OCI-LY7 (cell line): ENCODE measurements around the gene CENPK.

Source experiments
- EZH2phosphoT487 ChIP-seq: fragments of 200-600 bp; sonication (generic); IDR thresholded peaks from 2 replicates; pipeline ENCODE4 v1.6.1; 2018; ENCODE audit warnings: low read depth, borderline replicate concordance, mild to moderate bottlenecking, mixed run types, antibody characterized with exemption, low read length, moderate library complexity, mixed read lengths
- TF ChIP-seq, protein P1 (sequence below): fragments of 200-600 bp; sonication (generic); conservative IDR thresholded peaks from 2 replicates; pipeline ENCODE4 v1.5.1; 2014; ENCODE audit warnings: mild to moderate bottlenecking, antibody characterized with exemption, low read length, moderate library complexity, mixed read lengths

- TF ChIP-seq, protein P1, sequence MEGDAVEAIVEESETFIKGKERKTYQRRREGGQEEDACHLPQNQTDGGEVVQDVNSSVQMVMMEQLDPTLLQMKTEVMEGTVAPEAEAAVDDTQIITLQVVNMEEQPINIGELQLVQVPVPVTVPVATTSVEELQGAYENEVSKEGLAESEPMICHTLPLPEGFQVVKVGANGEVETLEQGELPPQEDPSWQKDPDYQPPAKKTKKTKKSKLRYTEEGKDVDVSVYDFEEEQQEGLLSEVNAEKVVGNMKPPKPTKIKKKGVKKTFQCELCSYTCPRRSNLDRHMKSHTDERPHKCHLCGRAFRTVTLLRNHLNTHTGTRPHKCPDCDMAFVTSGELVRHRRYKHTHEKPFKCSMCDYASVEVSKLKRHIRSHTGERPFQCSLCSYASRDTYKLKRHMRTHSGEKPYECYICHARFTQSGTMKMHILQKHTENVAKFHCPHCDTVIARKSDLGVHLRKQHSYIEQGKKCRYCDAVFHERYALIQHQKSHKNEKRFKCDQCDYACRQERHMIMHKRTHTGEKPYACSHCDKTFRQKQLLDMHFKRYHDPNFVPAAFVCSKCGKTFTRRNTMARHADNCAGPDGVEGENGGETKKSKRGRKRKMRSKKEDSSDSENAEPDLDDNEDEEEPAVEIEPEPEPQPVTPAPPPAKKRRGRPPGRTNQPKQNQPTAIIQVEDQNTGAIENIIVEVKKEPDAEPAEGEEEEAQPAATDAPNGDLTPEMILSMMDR, result no peak
- TF ChIP-seq EZH2phosphoT487, result no peak
These were observed 48.6 kb upstream of the CENPK start for GRCh38 chr5:65611524-65611923.
